A549 (cell line): ENCODE data around the gene ROR2. TPM values are rescaled to one million over a fixed set of nuclear protein-coding genes. Genes with fewer than 3 reads are reported as not detected.

Experiments used
- ATAC-seq, 2 experiments: fragments of 200-7000 bp in 1 of 2; fragments of >200 bp in 1 of 2; cut with Nextera tagmentation in 1 of 2; cut with Tn5 transposase in 1 of 2; 3 replicates each; pipeline versions ENCODE4 v1.8.0 to v1.9.1; 2018 to 2020; ENCODE audit warnings: mild to moderate bottlenecking in 1 of 2, moderate library complexity in 1 of 2
- CTCF ChIA-PET: fragments of 300-600 bp; sonication (Branson Sonifier 250); formaldehyde crosslinking; extraction: SDS; loops from one replicate; lab custom pipeline; 2021; ENCODE audit warnings: antibody characterized with exemption, inconsistent platforms; lab: Yijun Ruan, JAX
- POLR2A ChIA-PET: fragments of 350-600 bp; formaldehyde crosslinking; extraction: SDS; loops from one replicate; lab custom pipeline; 2021; ENCODE audit warnings: antibody characterized with exemption, inconsistent platforms; lab: Yijun Ruan, JAX
- DNase-seq, 2 experiments: peaks; one replicate each; pipeline versions ENCODE4 v3.0.0 to v3.0.0-alpha.2; 2011 to 2016; ENCODE audit warnings: low read depth in 1 of 2, low spot score in 1 of 2
- FAIRE-seq: peaks from 2 replicates; lab custom pipeline; 2011; peaks lifted over from hg19 to GRCh38; lab: Jason Lieb, UNC
- H3K27ac ChIP-seq, 2 experiments: fragments of >200 bp; sonication (Bioruptor Twin); formaldehyde crosslinking; 3 replicates each; pipeline ENCODE4 v1.5.1; 2016 to 2017
- H3K4me1 ChIP-seq: fragments of >200 bp; sonication (Bioruptor Twin); formaldehyde crosslinking; 3 replicates; pipeline ENCODE4 v1.6.1; 2016
- H3K4me2 ChIP-seq: fragments of >200 bp; sonication (Bioruptor Twin); formaldehyde crosslinking; 3 replicates; pipeline ENCODE4 v1.6.1; 2016
- H3K4me3 ChIP-seq: fragments of >200 bp; sonication (Bioruptor Twin); formaldehyde crosslinking; 3 replicates; pipeline ENCODE4 v1.5.1; 2016
- H3K9me3 ChIP-seq: fragments of >200 bp; sonication (Bioruptor Twin); formaldehyde crosslinking; 3 replicates; pipeline ENCODE4 v1.6.1; 2016
- CBX8 ChIP-seq: fragments of 200-600 bp; sonication (generic); IDR thresholded peaks from 2 replicates; pipeline ENCODE4 v1.6.1; 2016
- CHD4 ChIP-seq: fragments of 200-600 bp; sonication (generic); IDR thresholded peaks from 2 replicates; pipeline ENCODE4 v1.6.1; 2016; ENCODE audit warnings: antibody characterized with exemption, mild to moderate bottlenecking, borderline replicate concordance
- EHF ChIP-seq: fragments of 250-450 bp; sonication (Bioruptor Pico); IDR thresholded peaks from 2 replicates; pipeline ENCODE4 v1.5.0; 2020; ENCODE audit warnings: mild to moderate bottlenecking
- EHMT2 ChIP-seq: fragments of 200-600 bp; sonication (generic); IDR thresholded peaks from 2 replicates; pipeline ENCODE4 v1.6.1; 2016; ENCODE audit warnings: antibody characterized with exemption, low read depth, mild to moderate bottlenecking, moderate library complexity
- FOSB ChIP-seq: fragments of 250-450 bp; sonication (Bioruptor Pico); IDR thresholded peaks from 2 replicates; pipeline ENCODE4 v1.5.0; 2020; ENCODE audit warnings: mild to moderate bottlenecking, moderate library complexity
- FOSL2 ChIP-seq, 2 experiments: fragments of 450-650 bp in 1 of 2; fragments of >200 bp in 1 of 2; sonication (Bioruptor Twin) in 1 of 2; formaldehyde crosslinking; IDR thresholded peaks; 2 replicates each; pipeline versions ENCODE4 v1.5.0 to v1.6.1; 2016 to 2020; ENCODE audit warnings: mild to moderate bottlenecking in 1 of 2, moderate library complexity in 1 of 2
- FOXS1 ChIP-seq: fragments of 250-450 bp; sonication (Bioruptor Pico); IDR thresholded peaks from 2 replicates; pipeline ENCODE4 v1.5.0; 2020; ENCODE audit warnings: mild to moderate bottlenecking, moderate library complexity
- GATA3 ChIP-seq: IDR thresholded peaks from 2 replicates; pipeline ENCODE4 v1.6.1; 2012; ENCODE audit warnings: borderline replicate concordance
- HOXB13 ChIP-seq: fragments of 250-450 bp; sonication (Bioruptor Pico); IDR thresholded peaks from 2 replicates; pipeline ENCODE4 v1.5.0; 2020; ENCODE audit warnings: low read depth, mild to moderate bottlenecking, moderate library complexity
- HOXB5 ChIP-seq: fragments of 250-450 bp; sonication (Bioruptor Pico); IDR thresholded peaks from 2 replicates; pipeline ENCODE4 v1.5.0; 2020; ENCODE audit warnings: mild to moderate bottlenecking, moderate library complexity
- JUNB ChIP-seq: fragments of >200 bp; sonication (Bioruptor Twin); formaldehyde crosslinking; IDR thresholded peaks from 2 replicates; pipeline ENCODE4 v1.6.1; 2016
- KDM5A ChIP-seq: fragments of 200-600 bp; sonication (generic); IDR thresholded peaks from 2 replicates; pipeline ENCODE4 v1.6.1; 2016; ENCODE audit warnings: antibody characterized with exemption, mild to moderate bottlenecking
- MAZ ChIP-seq: fragments of 150-350 bp; IDR thresholded peaks from 2 replicates; pipeline ENCODE4 v1.6.1; 2014; ENCODE audit warnings: antibody characterized with exemption, low read depth, low read length, borderline replicate concordance
- NFE2L2 ChIP-seq: fragments of 150-350 bp; conservative IDR thresholded peaks from 2 replicates; pipeline ENCODE4 v1.6.1; 2014; ENCODE audit warnings: low read length
- NPAS2 ChIP-seq: fragments of 250-450 bp; sonication (Bioruptor Pico); IDR thresholded peaks from 2 replicates; pipeline ENCODE4 v1.8.0; 2022; ENCODE audit warnings: mild to moderate bottlenecking, moderate library complexity, borderline replicate concordance
- NR3C1 ChIP-seq: fragments of >200 bp; sonication (Bioruptor Twin); formaldehyde crosslinking; IDR thresholded peaks from 3 replicates; pipeline ENCODE4 v1.6.1; 2017
- PHF8 ChIP-seq: fragments of 200-600 bp; sonication (generic); IDR thresholded peaks from 2 replicates; pipeline ENCODE4 v1.6.1; 2016; ENCODE audit warnings: low read depth, mild to moderate bottlenecking, antibody characterized with exemption, moderate library complexity, borderline replicate concordance
- POLR2A ChIP-seq: IDR thresholded peaks from 2 replicates; pipeline ENCODE4 v1.6.1; 2012; ENCODE audit warnings: mild to moderate bottlenecking, low read length
- RAD21 ChIP-seq, 2 experiments: fragments of >200 bp in 1 of 2; sonication (Bioruptor Twin) in 1 of 2; formaldehyde crosslinking in 1 of 2; IDR thresholded peaks in 1 of 2; conservative IDR thresholded peaks in 1 of 2; 2 replicates in 1 of 2; 3 replicates in 1 of 2; pipeline ENCODE4 v1.6.1; 2012 to 2018; ENCODE audit warnings: inconsistent platforms in 1 of 2
- RCOR1 ChIP-seq: fragments of 150-350 bp; IDR thresholded peaks from 2 replicates; pipeline ENCODE4 v1.6.1; 2014; ENCODE audit warnings: antibody characterized with exemption, low read length, low read depth
- SMC3 ChIP-seq: fragments of >200 bp; sonication (Bioruptor Twin); formaldehyde crosslinking; IDR thresholded peaks from 3 replicates; pipeline ENCODE4 v1.6.1; 2018; ENCODE audit warnings: inconsistent platforms
- USF2 ChIP-seq: fragments of 450-650 bp; IDR thresholded peaks from 2 replicates; pipeline ENCODE4 v1.6.1; 2014; ENCODE audit warnings: antibody characterized with exemption
- ZFP36 ChIP-seq: fragments of 450-650 bp; IDR thresholded peaks from 2 replicates; pipeline ENCODE4 v1.6.1; 2014; ENCODE audit warnings: borderline replicate concordance; ENCODE audit not compliant: partially characterized antibody
- ZSCAN20 ChIP-seq: fragments of 250-450 bp; sonication (Bioruptor Pico); IDR thresholded peaks from 2 replicates; pipeline ENCODE4 v1.8.0; 2022; ENCODE audit warnings: mild to moderate bottlenecking, moderate library complexity
- WGBS: methylation state at CpG from one replicate; pipeline ENCODE4 v1.1.6; 2017; ENCODE audit errors: missing lambda C conversion rate; 5-methylcytosine and 5-hydroxymethylcytosine counted together
- polyA plus RNA-seq, 4 experiments: library from polyadenylated mRNA; depleted of rRNA in 3 of 4; stranded (reverse); fragments of >200 nt; fragmentation: RNase III in 1 of 4; extraction: RNeasy Plus Mini Kit Qiagen cat#74134 plus additional on column Dnase treatment in 1 of 4; gene quantifications; 2 replicates in 3 of 4; 3 replicates in 1 of 4; pipeline ENCODE4 v1.2.3, GENCODE V29; 2011 to 2017
- TF ChIP-seq, protein P1 (sequence below): IDR thresholded peaks from 2 replicates; pipeline ENCODE4 v1.6.1; 2012
- TF ChIP-seq, protein P2 (sequence below): IDR thresholded peaks from 2 replicates; pipeline ENCODE4 v1.6.1; 2012; ENCODE audit warnings: low read depth, borderline replicate concordance

ROR2 gene
- polyA plus RNA-seq, 2 of the 4 experiments (the other 2 are of a cell fraction) = 0.12 to 0.53 TPM

- Histone ChIP-seq H3K4me3 (no peak overlapping the region), H3K27ac (no peak overlapping the region), H3K9me3 (no peaks in the 10 kb centered on the region), H3K4me2 (no peak overlapping the region), H3K4me1 (0 out of 3 replicates have a peak, but pooled peaks cover 2% of the 10 kb centered on the region)
- TF ChIP-seq CBX8 = no peak
- no peak for TF ChIP-seq NR3C1
- no peak for TF ChIP-seq FOSL2 (IDR thresholded peaks at IDR 0.05)
- no peak for TF ChIP-seq FOSL2 (CRISPR knock-in tag; IDR thresholded peaks at IDR 0.05)
- TF ChIP-seq, protein P1, sequence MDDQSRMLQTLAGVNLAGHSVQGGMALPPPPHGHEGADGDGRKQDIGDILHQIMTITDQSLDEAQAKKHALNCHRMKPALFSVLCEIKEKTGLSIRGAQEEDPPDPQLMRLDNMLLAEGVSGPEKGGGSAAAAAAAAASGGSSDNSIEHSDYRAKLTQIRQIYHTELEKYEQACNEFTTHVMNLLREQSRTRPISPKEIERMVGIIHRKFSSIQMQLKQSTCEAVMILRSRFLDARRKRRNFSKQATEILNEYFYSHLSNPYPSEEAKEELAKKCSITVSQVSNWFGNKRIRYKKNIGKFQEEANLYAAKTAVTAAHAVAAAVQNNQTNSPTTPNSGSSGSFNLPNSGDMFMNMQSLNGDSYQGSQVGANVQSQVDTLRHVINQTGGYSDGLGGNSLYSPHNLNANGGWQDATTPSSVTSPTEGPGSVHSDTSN = no peak
- TF ChIP-seq SMC3 = no peak
- no peak for TF ChIP-seq JUNB
- no peak for TF ChIP-seq HOXB5
- FAIRE-seq (no peak), DNase-seq (no peak), ATAC-seq (no peak)
- CTCF ChIA-PET = interaction anchor here (0.9 kb wide), 1 partner anchor 9 kb away, joined by 3 read pairs; no protein-coding TSS in a partner anchor
- WGBS = 28% methylated on average over 1 of the region's 1 CpG
- POLR2A ChIA-PET = no interaction called here
Measured at GRCh38 chr9:91897201-91897600, 52.8 kb downstream of the ROR2 start.

DNA sequence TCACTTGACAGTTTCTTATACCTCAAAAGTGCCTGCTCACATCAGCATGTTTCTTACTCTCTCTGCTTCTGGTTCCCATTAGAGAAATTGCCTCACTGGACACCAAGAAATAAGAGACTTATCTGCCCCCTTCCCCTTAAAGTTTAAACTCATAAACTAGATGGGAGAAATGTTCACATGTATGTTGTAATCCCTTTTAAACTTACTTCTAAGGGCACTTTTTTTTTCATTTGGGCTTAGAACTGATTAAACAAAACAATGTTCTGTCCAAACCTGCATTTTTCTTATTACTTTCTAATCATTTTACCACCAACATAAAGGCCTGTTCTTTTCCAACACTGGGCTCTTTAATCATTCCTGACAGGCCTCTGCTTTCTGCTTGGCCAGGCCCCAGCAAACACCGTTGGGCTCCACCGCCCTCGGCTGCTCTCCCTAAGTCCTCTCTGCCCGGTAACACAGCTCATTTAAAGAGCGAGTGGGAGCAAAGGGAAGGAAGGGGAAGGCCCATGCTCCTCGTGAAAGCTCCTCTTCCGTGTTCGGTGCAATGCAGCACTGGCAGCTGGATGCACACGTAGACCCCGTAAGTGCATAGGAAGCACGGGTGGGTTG, 53.4 kb downstream of the ROR2 start:
- H3K4me3 ChIP-seq = no peak overlapping the region
- no peaks in the 10 kb centered on the region for H3K9me3 ChIP-seq
- POLR2A ChIA-PET = no interaction called here
- 68% methylated on average over 11 of the region's 11 CpGs for WGBS
- no peak overlapping the region for H3K4me2 ChIP-seq
- 0 out of 3 replicates have a peak, but pooled peaks cover 2% of the 10 kb centered on the region for H3K4me1 ChIP-seq
- ATAC-seq = no peak
- no peak for TF ChIP-seq ZSCAN20 (CRISPR knock-in tag)
- no peak for TF ChIP-seq HOXB13 (CRISPR knock-in tag)
- no peak for TF ChIP-seq CHD4
- no peak for TF ChIP-seq JUNB
- no peak for TF ChIP-seq KDM5A
- TF ChIP-seq FOSL2 (IDR thresholded peaks at IDR 0.05) = no peak
- TF ChIP-seq FOSL2 (CRISPR knock-in tag; IDR thresholded peaks at IDR 0.05) = no peak
- TF ChIP-seq, all 56 proteins: peak for 0
- H3K27ac ChIP-seq = no peak overlapping the region
- CTCF ChIA-PET = interaction anchor here (0.6 to 0.9 kb wide), 2 partner anchors 9 to 1193 kb away, joined by 3 read pairs; no protein-coding TSS in a partner anchor
- DNase-seq = no peak
- no peak for FAIRE-seq

DNA sequence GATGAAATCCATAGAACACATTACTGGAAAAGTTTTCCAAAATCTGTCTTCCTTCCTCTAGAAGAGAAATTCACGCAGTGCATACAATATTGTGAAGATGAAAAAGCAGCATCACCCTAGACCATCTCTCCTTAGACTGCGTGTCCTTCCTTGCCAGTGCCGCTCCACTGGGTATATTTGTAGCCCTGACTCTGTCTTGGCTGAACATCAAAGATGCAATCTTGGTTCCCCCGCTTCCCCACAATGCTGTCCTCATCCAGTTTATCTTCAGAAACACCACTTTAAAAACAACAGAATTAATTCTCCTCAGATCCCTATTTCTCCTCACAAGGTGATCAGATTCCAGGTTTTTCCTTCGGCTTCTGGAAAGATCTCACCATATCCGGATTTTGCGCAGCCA, 53.9 kb downstream of the ROR2 start:
- 82% methylated on average over 7 of the region's 7 CpGs for WGBS
- no peak overlapping the region for H3K4me2 ChIP-seq
- H3K27ac ChIP-seq = no peak overlapping the region
- H3K9me3 ChIP-seq = no peaks in the 10 kb centered on the region
- no peak for TF ChIP-seq POLR2A
- no peak for TF ChIP-seq FOSB (CRISPR knock-in tag)
- no peak for TF ChIP-seq MAZ
- TF ChIP-seq USF2 = no peak
- TF ChIP-seq RAD21 (conservative IDR thresholded peaks at IDR 0.05 in 1 of 2, IDR thresholded peaks at IDR 0.05 in 1 of 2) = no peak
- TF ChIP-seq EHMT2 = no peak
- TF ChIP-seq FOXS1 (CRISPR knock-in tag) = no peak
- no peak for TF ChIP-seq EHF
- TF ChIP-seq, protein P2, sequence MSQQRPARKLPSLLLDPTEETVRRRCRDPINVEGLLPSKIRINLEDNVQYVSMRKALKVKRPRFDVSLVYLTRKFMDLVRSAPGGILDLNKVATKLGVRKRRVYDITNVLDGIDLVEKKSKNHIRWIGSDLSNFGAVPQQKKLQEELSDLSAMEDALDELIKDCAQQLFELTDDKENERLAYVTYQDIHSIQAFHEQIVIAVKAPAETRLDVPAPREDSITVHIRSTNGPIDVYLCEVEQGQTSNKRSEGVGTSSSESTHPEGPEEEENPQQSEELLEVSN = no peak
- TF ChIP-seq RCOR1 = no peak
- TF ChIP-seq NFE2L2 = no peak
- TF ChIP-seq GATA3 = no peak
- TF ChIP-seq NPAS2 = no peak
- no peak for TF ChIP-seq PHF8
- TF ChIP-seq ZFP36 = no peak
- ATAC-seq (no peak), DNase-seq (no peak), FAIRE-seq (no peak)
- 0 out of 3 replicates have a peak, but pooled peaks cover 2% of the 10 kb centered on the region for H3K4me1 ChIP-seq
- ChIA-PET POLR2A (no interaction called here), CTCF (no interaction called here)
- no peak overlapping the region for H3K4me3 ChIP-seq
